ENCODE results near the gene GRK5. TPM values are rescaled to one million over a fixed set of nuclear protein-coding genes. Genes with fewer than 3 reads are reported as not detected.

The GRK5 gene
- total RNA-seq, 6 experiments from 2014 or later, result 9.7 to 16.8 (median 15.9) TPM

DNA sequence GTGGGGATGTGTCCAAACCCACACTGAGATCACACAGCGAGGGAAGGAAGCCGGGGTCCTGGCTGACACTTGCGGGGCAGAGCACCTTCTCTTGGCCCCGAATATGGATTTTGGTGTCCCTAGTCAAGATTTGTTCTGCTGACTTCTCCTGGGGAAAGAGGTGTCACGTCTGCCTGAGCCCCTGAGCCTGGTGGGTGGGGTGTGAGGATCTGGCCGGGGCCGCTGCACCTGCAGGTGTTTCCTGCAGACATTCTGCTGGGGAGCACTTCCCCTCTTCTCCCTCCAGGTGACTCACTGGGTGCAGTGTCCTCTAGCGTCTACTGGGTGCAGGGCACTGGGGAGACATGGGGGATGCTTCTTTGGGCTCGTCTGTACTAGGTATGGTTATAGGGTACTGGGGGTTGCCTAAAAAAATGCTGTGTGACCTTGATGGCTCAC is 99.2 kb downstream of the GRK5 start:
- peaks cover 30% of the 10 kb centered on the region for H3K4me1 Mint-ChIP-seq (ENCODE audit: low read depth)
- peak overlapping the region; percentile 29; the same call in 1 of the 2 replicates for H3K4me3 Mint-ChIP-seq
- H3K36me3 Mint-ChIP-seq (ENCODE audit: low read depth), result no peaks in the 10 kb centered on the region
- H3K9me3 Mint-ChIP-seq, result no peaks in the 10 kb centered on the region
- H3K27me3 Mint-ChIP-seq (ENCODE audit: insufficient read depth), result peaks cover 1% of the 10 kb centered on the region; the same call in 1 of the 2 replicates
- no peak for DNase-seq
- TF ChIP-seq, protein P1, sequence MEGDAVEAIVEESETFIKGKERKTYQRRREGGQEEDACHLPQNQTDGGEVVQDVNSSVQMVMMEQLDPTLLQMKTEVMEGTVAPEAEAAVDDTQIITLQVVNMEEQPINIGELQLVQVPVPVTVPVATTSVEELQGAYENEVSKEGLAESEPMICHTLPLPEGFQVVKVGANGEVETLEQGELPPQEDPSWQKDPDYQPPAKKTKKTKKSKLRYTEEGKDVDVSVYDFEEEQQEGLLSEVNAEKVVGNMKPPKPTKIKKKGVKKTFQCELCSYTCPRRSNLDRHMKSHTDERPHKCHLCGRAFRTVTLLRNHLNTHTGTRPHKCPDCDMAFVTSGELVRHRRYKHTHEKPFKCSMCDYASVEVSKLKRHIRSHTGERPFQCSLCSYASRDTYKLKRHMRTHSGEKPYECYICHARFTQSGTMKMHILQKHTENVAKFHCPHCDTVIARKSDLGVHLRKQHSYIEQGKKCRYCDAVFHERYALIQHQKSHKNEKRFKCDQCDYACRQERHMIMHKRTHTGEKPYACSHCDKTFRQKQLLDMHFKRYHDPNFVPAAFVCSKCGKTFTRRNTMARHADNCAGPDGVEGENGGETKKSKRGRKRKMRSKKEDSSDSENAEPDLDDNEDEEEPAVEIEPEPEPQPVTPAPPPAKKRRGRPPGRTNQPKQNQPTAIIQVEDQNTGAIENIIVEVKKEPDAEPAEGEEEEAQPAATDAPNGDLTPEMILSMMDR (IDR thresholded peaks at IDR 0.05), result peak; percentile 11; the same call in 1 of the 2 replicates
- peak overlapping the region; percentile 83 for H3K27ac Mint-ChIP-seq

DNA sequence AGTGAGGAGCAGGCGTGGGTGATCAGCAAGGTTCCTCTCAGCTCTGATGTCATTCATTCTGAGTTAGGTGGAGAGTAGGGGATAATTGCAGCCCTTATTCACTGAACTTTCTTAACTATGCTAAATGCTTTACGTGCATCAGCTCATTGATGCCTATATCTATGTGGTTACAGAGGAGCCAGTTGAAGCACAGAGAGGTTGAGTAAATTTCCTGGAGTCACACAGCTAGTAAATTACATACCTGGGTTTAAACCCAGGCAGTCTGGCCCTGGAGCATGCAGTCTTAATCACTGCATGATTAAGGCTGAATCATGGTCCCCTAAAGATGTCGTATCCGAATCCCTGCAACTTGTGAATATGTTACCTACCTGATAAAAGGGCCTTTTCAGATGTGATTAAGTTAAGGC is 99.6 kb downstream of the GRK5 start:
- Mint-ChIP-seq H3K4me3 (no peak overlapping the region), H3K9me3 (no peaks in the 10 kb centered on the region), H3K4me1 (ENCODE audit: low read depth) (peaks cover 27% of the 10 kb centered on the region), H3K27me3 (ENCODE audit: insufficient read depth) (peaks cover 1% of the 10 kb centered on the region; the same call in 1 of the 2 replicates), H3K36me3 (ENCODE audit: low read depth) (no peaks in the 10 kb centered on the region), H3K27ac (peak overlapping the region; percentile 83; the same call in 1 of the 2 replicates)
- peak; percentile 30 for DNase-seq
- TF ChIP-seq, protein P1 (IDR thresholded peaks at IDR 0.05), result no peak

DNA sequence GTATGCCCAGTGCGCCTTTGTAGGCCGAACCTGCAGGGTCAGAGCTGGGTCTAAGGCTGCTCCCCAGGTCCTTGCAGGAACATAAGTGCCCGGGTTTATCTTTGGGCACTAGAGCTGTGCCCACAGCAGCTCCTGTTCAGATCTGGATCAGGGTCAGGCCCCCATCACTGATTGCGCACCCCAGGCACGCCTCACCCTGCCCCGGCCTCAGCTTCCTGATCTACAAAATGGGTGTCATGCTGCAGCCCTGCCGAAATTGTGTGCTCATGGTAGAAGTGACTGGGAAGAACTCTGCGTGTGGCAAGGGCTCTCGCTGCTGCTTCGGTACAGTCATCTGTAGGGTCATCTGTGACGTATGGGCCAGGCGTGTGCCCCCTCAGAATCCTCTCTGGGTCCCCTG is 100.7 kb downstream of the GRK5 start:
- Mint-ChIP-seq H3K27ac (no peak overlapping the region), H3K4me3 (no peak overlapping the region), H3K27me3 (ENCODE audit: insufficient read depth) (peaks cover 1% of the 10 kb centered on the region; the same call in 1 of the 2 replicates), H3K4me1 (ENCODE audit: low read depth) (peaks cover 27% of the 10 kb centered on the region), H3K36me3 (ENCODE audit: low read depth) (no peaks in the 10 kb centered on the region), H3K9me3 (no peaks in the 10 kb centered on the region)
- TF ChIP-seq, protein P1 (IDR thresholded peaks at IDR 0.05), result no peak
- DNase-seq, result no peak

DNA sequence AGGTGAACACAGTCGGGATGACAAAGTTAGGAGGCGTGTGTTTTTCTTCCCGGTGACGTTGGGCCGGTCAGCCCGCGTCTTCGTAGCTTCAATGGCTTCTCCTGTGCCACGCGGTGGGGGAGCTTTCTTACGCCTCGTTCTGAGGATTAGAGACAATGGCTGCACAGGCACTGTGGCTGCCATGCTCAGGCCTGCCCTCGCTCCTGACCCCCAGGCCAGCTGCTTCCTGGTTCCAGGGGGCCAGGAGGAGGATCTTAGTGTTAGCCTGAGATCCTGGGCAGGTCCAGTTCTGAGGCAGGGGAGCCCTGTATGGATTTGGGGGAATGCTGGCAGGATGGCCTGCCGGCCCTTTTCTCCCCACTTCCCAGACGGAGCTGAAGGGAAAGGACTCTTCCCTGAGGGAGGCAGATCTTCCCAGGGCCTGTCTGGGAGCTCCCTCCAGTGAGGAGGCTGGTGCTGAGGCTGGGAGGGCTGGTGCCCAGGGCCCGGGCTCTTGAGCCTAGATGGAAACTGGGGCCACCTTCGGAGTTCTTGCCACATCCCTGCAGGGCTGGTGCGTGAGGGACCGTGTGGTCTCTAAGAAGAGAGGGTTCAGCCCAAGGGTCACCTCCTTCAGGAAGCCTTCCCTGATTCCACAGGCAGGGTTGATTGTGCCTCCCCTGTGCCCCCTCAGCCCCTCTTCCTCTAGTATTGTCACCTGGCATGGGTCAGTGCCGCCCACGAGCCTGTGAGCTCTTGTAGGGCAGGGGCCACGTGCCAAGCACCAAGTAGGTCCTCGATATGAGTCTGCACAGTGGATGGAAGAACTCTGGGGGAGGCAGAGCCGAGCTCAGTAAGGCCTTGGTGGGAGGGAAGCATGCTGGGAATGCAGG is 101.4 kb downstream of the GRK5 start:
- Mint-ChIP-seq H3K27me3 (ENCODE audit: insufficient read depth) (peaks cover 1% of the 10 kb centered on the region; the same call in 1 of the 2 replicates), H3K36me3 (ENCODE audit: low read depth) (no peaks in the 10 kb centered on the region), H3K4me1 (ENCODE audit: low read depth) (peaks cover 27% of the 10 kb centered on the region), H3K27ac (no peak overlapping the region), H3K9me3 (no peaks in the 10 kb centered on the region), H3K4me3 (no peak overlapping the region)
- DNase-seq, result no peak
- TF ChIP-seq, protein P1 (IDR thresholded peaks at IDR 0.05), result no peak

DNA sequence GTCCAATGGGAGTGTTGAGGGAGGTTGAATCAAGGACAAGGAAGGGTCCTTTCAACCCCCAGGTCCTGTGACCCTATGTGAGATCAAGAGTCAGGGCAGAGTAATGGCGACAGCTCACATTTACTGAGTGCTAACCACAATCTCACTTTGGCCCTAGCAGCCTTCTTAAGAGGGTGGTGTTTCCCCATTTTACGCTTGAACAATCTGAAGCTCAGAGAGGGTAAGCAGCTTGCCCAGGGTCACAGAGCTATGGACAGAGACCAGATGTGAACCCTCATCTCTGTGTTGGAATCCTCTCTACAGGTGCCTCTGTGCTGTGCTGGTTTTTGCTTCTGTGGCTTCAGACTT is 102.0 kb downstream of the GRK5 start:
- peaks cover 1% of the 10 kb centered on the region; the same call in 1 of the 2 replicates for H3K27me3 Mint-ChIP-seq (ENCODE audit: insufficient read depth)
- no peak for DNase-seq
- peaks cover 27% of the 10 kb centered on the region for H3K4me1 Mint-ChIP-seq (ENCODE audit: low read depth)
- no peaks in the 10 kb centered on the region for H3K36me3 Mint-ChIP-seq (ENCODE audit: low read depth)
- TF ChIP-seq, protein P1 (IDR thresholded peaks at IDR 0.05), result no peak
- no peak overlapping the region for H3K4me3 Mint-ChIP-seq
- H3K27ac Mint-ChIP-seq, result no peak overlapping the region
- no peaks in the 10 kb centered on the region for H3K9me3 Mint-ChIP-seq
